GM12878 (cell line): ENCODE measurements around the gene PTPN14.

Experiments used
- E2F4 ChIP-seq: IDR thresholded peaks from 2 replicates; pipeline ENCODE4 v1.6.1; 2012; ENCODE audit warnings: low read depth, low read length, improper control_type of control experiment
- EZH2 ChIP-seq: IDR thresholded peaks from 2 replicates; pipeline ENCODE4 v1.6.1; 2012; ENCODE audit warnings: low read depth, mild to moderate bottlenecking, control low read depth, inconsistent platforms, low read length, borderline replicate concordance; ENCODE audit not compliant: control insufficient read depth
- MLLT1 ChIP-seq: fragments of 450-650 bp; IDR thresholded peaks from 2 replicates; pipeline ENCODE4 v1.6.1; 2016; ENCODE audit warnings: mild to moderate bottlenecking
- SUZ12 ChIP-seq: fragments of 200-600 bp; sonication (generic); IDR thresholded peaks from one replicate; pipeline ENCODE4 v1.6.1; 2018; ENCODE audit warnings: antibody characterized with exemption, mild to moderate bottlenecking; ENCODE audit not compliant: unreplicated experiment
- ZZZ3 ChIP-seq: IDR thresholded peaks from 2 replicates; pipeline ENCODE4 v1.6.1; 2011; ENCODE audit warnings: low read depth; ENCODE audit not compliant: control insufficient read depth, insufficient read length
- TF ChIP-seq, protein P1 (sequence below), 3 experiments: IDR thresholded peaks in 2 of 3; conservative IDR thresholded peaks in 1 of 3; 2 replicates each; pipeline ENCODE4 v1.5.1; 2011; ENCODE audit warnings: low read depth in 3 of 3, low read length in 3 of 3, mild to moderate bottlenecking in 3 of 3, control low read depth in 2 of 3, moderate library complexity in 2 of 3, inconsistent platforms in 1 of 3, mixed read lengths in 1 of 3; ENCODE audit not compliant: control insufficient read depth in 2 of 3, insufficient read depth in 1 of 3; ENCODE audit errors: extremely low read depth in 1 of 3

DNA sequence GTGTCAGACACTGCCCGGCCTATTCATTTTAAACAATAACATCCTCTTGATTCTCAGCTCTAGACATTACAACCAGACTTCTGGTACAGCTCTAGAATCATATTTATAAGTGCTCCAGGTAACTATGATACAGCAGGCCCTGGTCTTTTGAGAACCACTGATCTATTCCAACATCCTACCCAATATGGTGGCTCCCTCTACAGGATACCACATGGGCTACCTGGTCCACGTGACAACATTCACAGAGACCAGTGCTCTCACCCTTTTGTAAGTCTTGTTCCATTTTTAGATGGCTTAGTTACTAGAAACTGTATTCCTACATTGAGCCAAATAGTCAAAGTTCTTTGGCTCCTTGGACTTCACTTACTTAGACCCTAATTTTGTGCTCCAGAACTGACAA, 102.9 kb downstream of the PTPN14 start:
- TF ChIP-seq, protein P1, sequence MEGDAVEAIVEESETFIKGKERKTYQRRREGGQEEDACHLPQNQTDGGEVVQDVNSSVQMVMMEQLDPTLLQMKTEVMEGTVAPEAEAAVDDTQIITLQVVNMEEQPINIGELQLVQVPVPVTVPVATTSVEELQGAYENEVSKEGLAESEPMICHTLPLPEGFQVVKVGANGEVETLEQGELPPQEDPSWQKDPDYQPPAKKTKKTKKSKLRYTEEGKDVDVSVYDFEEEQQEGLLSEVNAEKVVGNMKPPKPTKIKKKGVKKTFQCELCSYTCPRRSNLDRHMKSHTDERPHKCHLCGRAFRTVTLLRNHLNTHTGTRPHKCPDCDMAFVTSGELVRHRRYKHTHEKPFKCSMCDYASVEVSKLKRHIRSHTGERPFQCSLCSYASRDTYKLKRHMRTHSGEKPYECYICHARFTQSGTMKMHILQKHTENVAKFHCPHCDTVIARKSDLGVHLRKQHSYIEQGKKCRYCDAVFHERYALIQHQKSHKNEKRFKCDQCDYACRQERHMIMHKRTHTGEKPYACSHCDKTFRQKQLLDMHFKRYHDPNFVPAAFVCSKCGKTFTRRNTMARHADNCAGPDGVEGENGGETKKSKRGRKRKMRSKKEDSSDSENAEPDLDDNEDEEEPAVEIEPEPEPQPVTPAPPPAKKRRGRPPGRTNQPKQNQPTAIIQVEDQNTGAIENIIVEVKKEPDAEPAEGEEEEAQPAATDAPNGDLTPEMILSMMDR (IDR thresholded peaks at IDR 0.05 in 2 of 3, conservative IDR thresholded peaks at IDR 0.05 in 1 of 3; ENCODE audit: control insufficient read depth in 2 of 3, extremely low read depth in 1 of 3, insufficient read depth in 1 of 3, low read depth in 3 of 3, low read length in 3 of 3) = no peak
- no peak for TF ChIP-seq MLLT1
- TF ChIP-seq ZZZ3 = no peak
- no peak for TF ChIP-seq E2F4
- TF ChIP-seq EZH2 = no peak
- TF ChIP-seq SUZ12 = no peak
